Astrocyte (in vitro differentiated cells and primary cell): ENCODE results near the gene ADRA2B.

Experiments used
- CTCF ChIP-seq: IDR thresholded peaks from 2 replicates; pipeline ENCODE4 v1.5.1; 2011; ENCODE audit warnings: low read depth, mild to moderate bottlenecking, inconsistent platforms, low read length, moderate library complexity; ENCODE audit not compliant: insufficient read depth
- EZH2 ChIP-seq: IDR thresholded peaks from 2 replicates; pipeline ENCODE4 v1.6.1; 2012; ENCODE audit warnings: mild to moderate bottlenecking, low read length, inconsistent platforms; ENCODE audit not compliant: insufficient read depth

GRCh38 chr2:96092951-96093350, 23.4 kb downstream of the ADRA2B start:
- TF ChIP-seq CTCF (no peak), EZH2 (no peak)
